Psoas muscle (tissue), 8 donors: ENCODE measurements around the gene NKAP. TPM values are rescaled to one million over a fixed set of nuclear protein-coding genes. Genes with fewer than 3 reads are reported as not detected.

ENCODE experiments used
- ATAC-seq, 4 donors: fragments of 200-7000 bp; cut with Tn5 transposase; one replicate each; pipeline ENCODE4 v1.9.1; 2020; ENCODE audit warnings: moderate library complexity in 3 of 4, mild to moderate bottlenecking in 2 of 4
- DNase-seq, 2 donors: peaks; one replicate each; pipeline ENCODE4 v3.0.0-alpha.2; 2020
- H3K27ac ChIP-seq: fragments of 200-600 bp; one replicate; pipeline ENCODE4 v1.8.0; 2022
- H3K27me3 ChIP-seq, 3 donors: fragments of 200-600 bp in 1 of 3; one replicate each; pipeline versions ENCODE4 v1.6.1 to v1.8.0; 2013 to 2022; ENCODE audit warnings: low read length in 2 of 3, mild to moderate bottlenecking in 2 of 3, moderate library complexity in 1 of 3; ENCODE audit not compliant: insufficient read depth in 3 of 3
- H3K36me3 ChIP-seq, 2 donors: fragments of 200-600 bp in 1 of 2; one replicate each; pipeline versions ENCODE4 v1.6.1 to v1.8.0; 2013 to 2022; ENCODE audit warnings: low read depth in 1 of 2, mild to moderate bottlenecking in 1 of 2, moderate library complexity in 1 of 2; ENCODE audit not compliant: insufficient read depth in 1 of 2
- H3K4me1 ChIP-seq: fragments of 200-600 bp; one replicate; pipeline ENCODE4 v1.8.0; 2022
- H3K4me3 ChIP-seq: fragments of 200-600 bp; one replicate; pipeline ENCODE4 v1.8.0; 2022; ENCODE audit warnings: mild to moderate bottlenecking
- H3K9me3 ChIP-seq: fragments of 200-600 bp; one replicate; pipeline ENCODE4 v1.8.0; 2022
- CTCF ChIP-seq: fragments of 200-600 bp; IDR thresholded peaks from one replicate; pipeline ENCODE4 v1.8.0; 2022; ENCODE audit warnings: antibody characterized with exemption
- WGBS, 3 donors: extraction: QIAGEN DNeasy Blood & Tissue Kit; methylation state at CpG; one replicate each; pipeline versions ENCODE4 v1.1.6 to v1.1.7; 2013; 5-methylcytosine and 5-hydroxymethylcytosine counted together
- intact Hi-C, 2 donors: fragments of 100-400 bp; cut with DNase I; formaldehyde crosslinking; loops; one replicate each; pipeline versions ENCODE4 v1.11.0 to v1.14.2; 2022
- polyA plus RNA-seq, 3 donors: library from polyadenylated mRNA; stranded (reverse); fragments of 200-250 nt; gene quantifications; one replicate each; pipeline ENCODE4 v1.2.3, GENCODE V29; 2013
- total RNA-seq, 4 donors: library from RNA; stranded (reverse); fragmentation: NEBNext Ultra II Directional in 2 of 4; extraction: Animal tissue kit (Norgen Biotek cat#: 25700) in 2 of 4; gene quantifications; one replicate each; pipeline versions ENCODE4 v1.2.1 to v1.2.4, GENCODE V29; 2021 to 2023
- donor health status: healthy with polysubstance abuse.
- donor health status: DM: no; HTN: no; CAD: no; lungs with moderate emphysema.
- donor health status: Bipolar disorder and iron deficiency.
- donor health status: healthy.
- donor health status: DM: yes; HTN: yes; CAD: no.
- donor health status: DM: no; HTN: no; CAD: no.
- donor health status: DM: no; HTN: no; CAD: no.
- donor health status: DM: yes; HTN: yes; CAD: no.

NKAP gene
- total and polyA plus RNA-seq, 7 donors: 3.4 to 7.5 (median 7.0) TPM

DNA sequence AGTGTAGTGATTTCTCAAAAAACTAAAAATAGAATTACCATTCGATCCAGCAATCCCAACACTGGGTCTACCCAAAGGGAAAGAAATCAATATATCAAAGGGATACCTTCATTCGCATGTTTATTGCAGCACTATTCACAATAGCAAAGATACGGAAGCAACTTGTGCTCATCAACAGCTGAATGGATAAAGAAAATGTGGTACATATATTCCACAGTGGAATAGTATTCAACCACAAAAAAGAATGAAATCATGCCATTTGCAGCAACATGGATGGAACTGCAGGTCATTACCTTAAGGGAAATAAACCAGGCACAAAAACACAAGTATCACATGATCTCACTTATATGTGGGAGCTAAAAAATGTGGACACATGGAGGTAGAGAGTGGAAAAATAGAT is 42.7 kb upstream of the NKAP start:
- H3K9me3 ChIP-seq: no peaks in the 10 kb centered on the region
- peaks cover 0 to 41% (median 7%) of the 10 kb centered on the region in 3 donors for H3K27me3 ChIP-seq
- H3K36me3 ChIP-seq: no peaks in the 10 kb centered on the region
- no peak overlapping the region for H3K4me3 ChIP-seq
- no peaks in the 10 kb centered on the region for H3K4me1 ChIP-seq
- no peak for DNase-seq
- H3K27ac ChIP-seq: no peak overlapping the region
- intact Hi-C loops: no loop called here
- no peak for TF ChIP-seq CTCF
- ATAC-seq: no peak
- 87 to 95% (median 93%) methylated on average over 3 of the region's 3 CpGs for WGBS, 3 donors

DNA sequence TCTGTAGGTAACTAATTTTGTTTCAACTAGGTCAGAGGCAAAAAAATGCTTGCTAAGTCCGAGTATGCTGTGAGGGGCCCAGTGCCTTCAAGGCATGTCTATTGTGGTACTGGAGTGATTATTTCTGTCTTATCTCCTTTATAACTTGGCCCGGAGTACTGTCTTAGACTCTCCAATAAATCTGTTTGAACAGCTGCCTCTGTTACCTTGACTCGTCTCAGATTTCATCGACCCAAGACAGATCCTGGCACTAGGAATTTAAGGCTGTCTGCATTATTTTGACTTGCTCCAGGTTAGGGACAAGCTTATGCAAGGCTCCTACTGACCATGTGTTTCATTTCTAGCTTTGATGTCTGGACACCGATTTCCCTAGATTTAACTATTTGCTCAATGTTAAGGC is 41.1 kb upstream of the NKAP start:
- WGBS, 3 donors: 19 to 37% (median 25%) methylated on average over 5 of the region's 5 CpGs
- Histone ChIP-seq H3K9me3 (no peaks in the 10 kb centered on the region), H3K27ac (no peak overlapping the region), H3K36me3 (no peaks in the 10 kb centered on the region), H3K27me3 (peaks cover 0 to 27% (median 0%) of the 10 kb centered on the region in 3 donors), H3K4me3 (no peak overlapping the region), H3K4me1 (no peaks in the 10 kb centered on the region)
- DNase-seq: no peak
- no peak for TF ChIP-seq CTCF
- intact Hi-C loops: no loop called here
- ATAC-seq: no peak

DNA sequence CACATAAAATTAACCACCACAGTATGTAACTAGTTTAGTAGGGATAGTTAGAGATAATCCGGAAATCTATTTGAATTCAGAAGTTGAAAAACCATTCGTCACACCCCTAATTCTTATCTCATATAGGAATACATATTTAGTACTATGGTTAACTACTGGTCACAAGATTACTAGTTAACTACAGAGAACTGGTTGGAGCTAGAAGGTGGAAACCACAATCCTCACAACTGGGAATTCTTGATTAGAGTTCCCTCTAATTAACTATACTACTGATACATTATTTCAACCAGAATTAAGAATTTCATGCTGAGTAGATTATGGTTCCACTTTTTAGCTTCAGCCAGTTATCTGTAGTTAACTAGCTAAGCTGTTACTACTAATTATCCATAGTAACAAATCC is 39.9 kb upstream of the NKAP start:
- no peaks in the 10 kb centered on the region for H3K9me3 ChIP-seq

DNA sequence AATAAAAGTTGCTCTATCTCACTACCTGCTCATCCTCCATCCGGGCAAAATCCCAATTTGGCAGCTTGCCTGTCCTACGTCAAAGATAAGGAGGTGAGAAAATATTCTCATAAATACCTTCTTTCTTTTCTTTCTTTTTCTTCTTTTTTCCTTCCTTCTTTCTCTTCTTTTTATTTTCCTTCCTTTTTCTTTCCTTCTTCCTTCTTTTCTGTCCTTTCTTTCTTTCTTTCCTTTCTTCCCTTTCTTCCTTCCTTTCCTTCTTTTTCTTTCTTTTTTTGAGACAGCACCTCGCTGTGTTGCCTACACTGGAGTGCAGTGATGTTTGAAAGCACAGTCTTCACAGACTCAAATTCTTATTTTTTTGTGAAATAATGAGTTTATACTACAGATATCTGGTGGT is 38.6 kb upstream of the NKAP start:
- 45 to 49% (median 48%) methylated on average over 3 of the region's 3 CpGs for WGBS, 3 donors
- H3K4me3 ChIP-seq: no peak overlapping the region
- H3K27me3 ChIP-seq: peaks cover 0 to 7% (median 0%) of the 10 kb centered on the region in 3 donors
- H3K27ac ChIP-seq: no peak overlapping the region
- DNase-seq (no peak), ATAC-seq (no peak)
- intact Hi-C loops: no loop called here
- H3K4me1 ChIP-seq: no peaks in the 10 kb centered on the region
- no peaks in the 10 kb centered on the region for H3K9me3 ChIP-seq
- no peak for TF ChIP-seq CTCF
- no peaks in the 10 kb centered on the region for H3K36me3 ChIP-seq

More for the DNA sequence above, 39.9 kb upstream of the NKAP start:
- no peak for DNase-seq
- Histone ChIP-seq H3K27ac (no peak overlapping the region), H3K27me3 (peaks cover 0 to 19% (median 0%) of the 10 kb centered on the region in 3 donors), H3K36me3 (no peaks in the 10 kb centered on the region), H3K4me1 (no peaks in the 10 kb centered on the region), H3K4me3 (no peak overlapping the region)
- no peak for ATAC-seq
- no peak for TF ChIP-seq CTCF
- 72 to 96% (median 89%) methylated on average over 2 of the region's 2 CpGs for WGBS, 3 donors
- intact Hi-C loops: no loop called here
